NCI-H1048 (cell line): ENCODE results near the gene CNTF.
"Not testable (repeated sequence)": the region's sequence is repeated elsewhere in the genome, so short reads cannot be mapped to it uniquely, and the experiment has no call there.

Source experiments
- DNase-seq: peaks from one replicate; lab custom pipeline; 2025; lab: John Stamatoyannopoulos, UW

Gene CNTF, protein sequence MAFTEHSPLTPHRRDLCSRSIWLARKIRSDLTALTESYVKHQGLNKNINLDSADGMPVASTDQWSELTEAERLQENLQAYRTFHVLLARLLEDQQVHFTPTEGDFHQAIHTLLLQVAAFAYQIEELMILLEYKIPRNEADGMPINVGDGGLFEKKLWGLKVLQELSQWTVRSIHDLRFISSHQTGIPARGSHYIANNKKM

DNA sequence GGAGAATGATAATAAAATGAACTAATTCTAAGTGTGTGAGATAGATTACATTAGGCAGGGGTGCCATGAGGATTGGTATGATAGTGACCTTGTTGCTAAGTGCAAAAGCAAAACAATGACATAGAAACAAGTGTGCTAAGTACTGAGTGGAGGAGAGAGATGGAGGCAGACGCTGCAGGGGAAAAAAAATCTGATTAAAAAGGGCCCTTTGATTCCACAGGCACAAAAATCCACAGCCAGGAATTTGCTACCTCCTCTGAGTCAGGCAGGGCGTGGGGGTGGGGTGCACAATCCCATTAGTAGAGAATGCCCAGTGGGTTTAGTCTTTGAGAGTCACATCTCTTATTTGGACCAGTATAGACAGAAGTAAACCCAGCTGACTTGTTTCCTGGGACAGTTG lies at the start of gene CNTF:
TSS of gene CNTF (plus strand) at position 322 of the 400 bp plus-strand sequence. CDS start 88 bp downstream, outside the sequence.
- no peak for DNase-seq

DNA sequence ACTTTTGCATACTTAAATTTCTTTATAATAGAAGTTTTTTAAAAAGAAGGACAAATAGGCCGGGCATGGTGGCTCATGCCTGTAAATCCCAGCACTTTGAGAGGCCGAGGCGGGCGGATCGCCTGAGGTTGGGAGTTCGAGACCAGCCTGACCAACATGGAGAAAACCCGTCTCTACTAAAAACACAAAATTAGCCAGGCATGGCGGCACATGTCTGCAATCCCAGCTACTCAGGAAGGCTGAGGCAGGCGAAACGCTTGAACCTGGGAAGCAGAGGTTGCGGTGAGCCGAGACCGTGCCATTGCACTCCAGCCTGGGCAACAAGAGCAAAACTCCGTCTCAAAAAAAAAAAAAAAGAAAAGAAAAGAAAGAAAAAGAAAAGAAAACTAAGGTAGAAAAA lies 49.6 kb upstream of the CNTF start:
- DNase-seq = not testable (repeated sequence)

DNA sequence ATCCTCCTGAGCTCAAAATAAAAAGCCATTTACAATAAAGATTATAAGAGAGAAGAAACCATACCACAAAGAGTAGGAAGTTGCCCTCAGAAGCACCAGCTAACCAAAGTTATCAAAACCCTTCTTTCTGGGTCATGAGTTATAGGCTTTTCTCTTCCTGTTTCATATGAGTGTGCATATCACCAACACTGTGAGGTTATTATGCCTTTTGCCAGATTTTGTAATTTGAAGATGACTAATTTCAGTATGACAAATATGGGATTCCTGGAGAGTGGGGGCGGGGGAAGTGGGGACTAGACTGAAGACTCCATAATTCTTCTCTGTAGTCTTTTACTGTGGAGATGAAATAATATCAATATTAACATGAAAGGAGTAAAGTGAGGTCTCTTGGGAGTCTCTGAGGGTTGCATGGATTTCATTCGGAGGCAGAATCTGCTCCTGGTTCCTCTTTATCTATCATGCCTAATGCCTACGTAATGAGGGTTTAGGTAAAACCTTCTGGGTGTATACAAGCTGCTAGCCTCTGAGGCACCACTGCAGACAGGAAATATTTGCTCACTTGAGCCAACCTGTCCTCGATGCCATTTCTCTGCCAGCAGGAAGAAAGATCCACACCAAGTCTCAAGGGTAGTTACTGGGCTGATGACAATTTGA lies 48.9 kb upstream of the CNTF start:
- DNase-seq = no peak

DNA sequence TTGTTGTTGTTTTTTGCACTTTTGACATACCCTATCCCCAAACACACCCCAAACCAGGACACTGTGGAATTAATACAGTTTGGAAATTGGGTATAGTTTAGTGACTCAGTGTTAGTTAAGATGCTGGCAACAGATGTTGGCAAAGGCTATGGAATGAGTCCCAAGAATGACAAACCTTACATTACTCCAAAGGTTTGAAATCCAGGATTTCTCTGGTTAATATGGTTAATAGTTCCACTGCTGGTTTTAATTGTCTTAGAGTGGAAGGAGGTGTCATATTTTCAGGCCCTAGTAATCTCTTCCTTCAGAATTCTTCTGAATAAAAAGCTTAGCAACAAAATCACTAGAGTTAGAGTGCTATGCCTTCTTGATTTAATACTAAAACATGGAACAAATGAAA lies 47.6 kb upstream of the CNTF start:
- DNase-seq = no peak

DNA sequence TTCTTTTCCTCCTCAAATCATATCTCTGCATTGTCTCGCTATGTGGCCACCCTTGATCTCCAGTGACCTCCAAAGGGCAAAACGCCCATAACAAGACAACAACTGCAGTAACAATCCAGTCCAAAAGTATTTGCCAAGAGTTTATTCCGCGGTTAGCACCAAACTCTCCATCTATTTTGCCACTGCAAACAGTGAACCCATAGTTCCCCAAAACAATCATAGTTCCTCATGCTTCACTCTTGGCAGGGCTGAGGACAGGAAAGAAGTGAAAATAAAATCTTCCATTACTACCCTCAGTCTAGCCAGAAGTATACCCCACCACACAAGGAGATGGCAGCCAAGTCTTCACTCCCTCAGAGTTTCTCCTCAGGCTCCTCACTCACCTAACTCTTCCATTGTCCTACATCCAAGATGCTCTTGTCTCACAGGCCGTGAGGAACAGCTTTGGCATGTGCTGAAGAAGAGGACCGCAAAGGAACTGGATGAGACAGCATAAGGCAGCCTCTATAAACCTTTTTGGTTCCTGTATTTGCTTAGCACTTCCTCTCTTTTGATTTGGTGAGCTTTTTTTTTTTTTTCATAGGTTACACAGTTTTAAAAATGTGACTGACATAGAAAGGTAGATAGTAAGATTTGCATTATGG lies 47.0 kb upstream of the CNTF start, which contains the start of gene LPXN:
TSS of gene LPXN (minus strand) at position 480 of the 644 bp plus-strand sequence. CDS start at position 396, 84 bp downstream.
- DNase-seq = no peak

DNA sequence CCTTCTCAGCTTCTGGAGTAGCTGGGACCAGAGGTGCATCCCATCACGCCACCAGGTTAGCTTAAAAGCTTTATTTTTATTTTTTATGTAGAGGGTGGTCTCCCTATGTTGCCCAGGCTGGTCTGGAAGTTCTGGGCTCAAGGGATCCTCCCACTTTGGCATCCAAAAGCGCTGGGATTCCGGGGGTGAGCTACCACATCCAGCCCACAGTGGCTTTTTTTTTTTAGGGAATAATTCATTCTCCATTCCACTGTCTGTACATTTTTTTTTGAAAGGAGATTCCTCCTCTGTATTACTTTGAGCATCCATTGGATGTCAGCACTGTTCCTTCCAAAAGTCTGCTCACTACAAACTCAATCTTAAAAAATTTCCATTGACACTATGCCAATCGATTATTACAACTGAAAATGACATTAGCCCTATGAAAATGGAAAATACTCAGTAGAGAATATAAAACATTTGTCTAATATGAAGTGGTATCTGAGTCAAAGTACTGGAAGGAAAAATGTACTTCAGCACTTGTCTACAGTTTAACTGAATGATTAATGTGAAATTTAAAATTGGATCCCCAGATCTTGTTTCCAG lies 45.5 kb upstream of the CNTF start:
- DNase-seq = no peak

DNA sequence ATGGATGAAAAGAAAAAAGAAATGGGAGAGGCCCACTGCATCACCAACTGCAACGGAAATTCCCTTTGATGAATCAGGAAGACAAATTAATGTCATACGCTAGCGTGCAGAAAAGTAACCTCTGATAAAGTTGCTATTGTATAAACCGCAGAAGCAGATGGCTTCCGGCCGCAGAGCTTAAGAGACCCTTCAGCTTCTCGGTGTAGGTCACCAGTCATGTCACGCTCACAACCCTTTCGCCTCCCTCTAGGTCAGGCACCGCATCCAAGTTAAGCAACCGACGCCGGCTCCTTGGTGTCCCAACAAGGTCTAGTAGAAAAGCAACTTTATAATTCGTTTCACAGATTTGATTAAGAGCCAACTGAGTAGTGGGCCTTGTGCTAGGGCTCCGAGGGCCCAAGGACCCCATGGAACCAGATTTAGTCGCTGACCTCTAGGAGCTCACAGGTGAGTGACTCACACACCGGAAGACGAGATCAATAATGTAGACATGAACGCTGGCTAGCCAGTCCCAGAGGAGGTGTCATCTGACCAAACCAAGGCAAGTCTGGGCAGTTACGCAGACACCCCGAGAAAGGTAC lies 44.8 kb upstream of the CNTF start:
- no peak for DNase-seq

DNA sequence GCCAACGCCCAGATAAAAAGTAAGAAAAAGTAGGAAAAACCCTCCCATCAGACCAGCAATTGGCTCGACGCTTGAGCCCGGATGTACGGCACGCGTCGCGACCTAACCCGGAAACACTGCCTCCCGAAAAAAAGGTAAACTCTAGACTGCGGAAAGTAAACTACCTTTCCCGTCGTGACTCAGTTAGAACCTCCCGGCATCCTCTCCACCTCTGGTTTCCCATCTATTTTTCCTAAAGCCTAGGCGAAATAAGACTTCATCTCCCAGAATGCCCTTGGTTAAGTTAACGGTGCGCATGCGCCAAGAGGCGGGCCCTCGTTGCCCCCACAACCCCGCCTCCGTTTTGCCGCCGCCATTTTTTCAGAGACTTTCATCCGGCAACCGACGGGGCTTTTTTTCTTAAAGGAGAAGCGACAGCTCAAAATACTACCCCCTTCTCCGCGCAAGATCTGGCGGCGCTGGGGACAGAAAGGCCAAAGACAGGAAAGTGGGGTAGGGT lies 44.3 kb upstream of the CNTF start:
- peak; percentile 94 for DNase-seq

DNA sequence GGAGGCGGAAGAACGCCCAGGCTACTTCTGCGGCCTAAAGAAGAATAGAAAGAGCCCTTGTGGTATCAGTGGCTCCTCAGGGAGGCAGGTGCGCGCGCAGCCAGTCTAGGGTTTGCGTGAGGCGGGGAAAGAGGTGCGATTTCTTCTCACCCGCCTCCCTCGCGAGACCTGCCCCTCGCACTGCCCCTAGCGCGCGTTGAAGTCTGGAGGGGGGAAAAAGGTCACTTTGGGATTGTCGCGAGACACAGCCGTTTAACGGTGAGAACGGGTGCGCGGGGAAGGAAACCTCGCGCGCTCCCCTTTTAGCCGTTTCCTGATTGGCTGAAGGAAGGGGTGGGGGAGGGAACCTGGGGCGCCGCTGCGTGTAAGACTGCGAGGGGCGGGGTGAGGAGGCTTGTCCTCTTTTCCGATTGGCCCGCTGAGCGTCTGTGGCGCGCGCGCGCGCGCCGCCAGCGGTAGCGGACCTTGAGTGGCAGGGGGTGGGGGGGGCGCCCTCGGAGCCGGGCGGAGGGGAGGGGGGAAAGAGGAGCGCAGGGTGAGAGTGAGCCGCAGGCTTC lies 43.8 kb upstream of the CNTF start, which contains the start of gene ZFP91:
TSS of gene ZFP91 (plus strand) at position 429 of the 557 bp plus-strand sequence. CDS start 219 bp downstream, outside the sequence.
- peak; percentile 95 for DNase-seq

DNA sequence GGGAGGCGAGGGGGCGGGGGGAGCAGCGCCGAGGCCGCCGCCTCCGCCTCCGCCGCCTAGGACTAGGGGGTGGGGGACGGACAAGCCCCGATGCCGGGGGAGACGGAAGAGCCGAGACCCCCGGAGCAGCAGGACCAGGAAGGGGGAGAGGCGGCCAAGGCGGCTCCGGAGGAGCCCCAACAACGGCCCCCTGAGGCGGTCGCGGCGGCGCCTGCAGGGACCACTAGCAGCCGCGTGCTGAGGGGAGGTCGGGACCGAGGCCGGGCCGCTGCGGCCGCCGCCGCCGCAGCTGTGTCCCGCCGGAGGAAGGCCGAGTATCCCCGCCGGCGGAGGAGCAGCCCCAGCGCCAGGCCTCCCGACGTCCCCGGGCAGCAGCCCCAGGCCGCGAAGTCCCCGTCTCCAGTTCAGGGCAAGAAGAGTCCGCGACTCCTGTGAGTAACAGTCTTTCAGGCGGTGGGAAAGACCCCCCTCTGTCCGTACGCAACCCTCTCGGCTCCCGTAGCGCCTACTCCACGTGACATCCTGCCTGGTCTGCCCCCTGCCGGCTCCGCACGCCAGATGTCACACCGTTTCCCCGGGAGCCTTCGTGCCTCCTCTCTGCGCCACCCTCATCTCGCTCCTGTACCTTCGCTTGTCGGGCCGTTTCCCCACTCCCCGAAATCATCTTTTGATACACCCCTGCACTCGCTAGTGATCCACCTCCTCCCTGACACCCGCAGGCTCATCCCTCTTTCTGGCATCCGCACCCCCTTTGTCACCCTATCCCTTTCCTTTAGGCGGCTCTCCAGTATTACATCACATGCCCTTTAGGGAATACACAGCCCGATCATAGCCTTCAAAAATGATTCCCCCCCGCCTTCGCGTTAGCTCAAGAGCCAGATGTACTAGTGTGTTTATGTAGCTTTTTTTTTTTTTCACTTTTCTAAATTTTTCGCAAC lies 43.0 kb upstream of the CNTF start:
- DNase-seq = peak; percentile 72

DNA sequence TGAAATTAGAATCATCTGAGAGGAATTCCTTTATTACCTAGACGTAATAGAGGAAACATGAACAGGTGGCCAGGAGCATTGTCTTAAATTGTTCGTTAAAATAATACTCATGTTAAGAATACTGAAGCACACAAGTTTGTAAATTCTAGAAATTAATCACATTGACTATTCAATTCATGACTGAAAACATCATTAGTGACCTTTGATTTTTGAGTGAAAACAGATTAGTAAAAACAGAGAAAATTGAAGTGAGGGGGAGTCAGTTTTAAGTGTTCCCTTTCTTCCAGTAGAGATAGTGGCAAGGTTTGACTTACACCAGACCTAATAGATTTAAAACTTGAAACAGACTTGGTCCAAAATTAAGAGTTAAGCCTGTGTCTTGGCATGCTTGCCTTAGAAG lies 42.2 kb upstream of the CNTF start:
- no peak for DNase-seq

DNA sequence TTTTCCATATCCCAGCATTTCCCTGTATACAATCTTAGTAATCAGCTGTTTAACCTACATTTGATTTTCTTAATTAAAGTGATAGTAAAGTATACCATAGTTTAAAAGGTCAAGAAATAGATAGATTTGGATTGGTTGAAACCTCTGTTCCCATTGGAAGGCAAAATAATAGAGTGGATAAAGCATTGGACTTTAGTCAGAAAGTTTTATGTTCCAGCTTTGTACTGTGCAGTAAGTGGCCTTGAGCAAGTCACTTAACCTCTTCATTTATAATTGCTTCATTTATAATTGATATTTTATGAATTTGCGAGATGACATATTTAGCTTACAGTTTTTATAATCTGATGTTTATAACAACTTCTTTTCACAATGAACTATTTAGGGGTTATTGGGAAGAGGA lies 40.0 kb upstream of the CNTF start:
- no peak for DNase-seq

DNA sequence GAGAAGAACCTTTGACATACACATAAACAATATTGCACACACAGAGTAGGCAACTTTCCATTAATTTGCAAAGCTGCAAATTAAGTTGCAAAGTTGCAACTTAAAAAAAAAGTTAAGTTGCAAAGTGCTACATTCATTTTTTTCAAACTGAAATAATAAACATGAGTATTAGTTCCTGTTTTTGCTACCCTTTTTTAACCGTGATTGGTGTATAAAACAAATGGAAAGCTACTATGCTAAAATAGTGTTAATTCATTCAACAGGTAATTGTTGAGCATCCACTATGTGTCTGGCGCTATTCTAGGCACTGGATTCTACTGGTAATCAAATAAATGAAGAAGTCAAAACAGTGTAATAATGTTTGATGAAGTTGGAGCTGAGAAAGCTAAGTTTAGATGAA lies 35.5 kb upstream of the CNTF start:
- DNase-seq = no peak

DNA sequence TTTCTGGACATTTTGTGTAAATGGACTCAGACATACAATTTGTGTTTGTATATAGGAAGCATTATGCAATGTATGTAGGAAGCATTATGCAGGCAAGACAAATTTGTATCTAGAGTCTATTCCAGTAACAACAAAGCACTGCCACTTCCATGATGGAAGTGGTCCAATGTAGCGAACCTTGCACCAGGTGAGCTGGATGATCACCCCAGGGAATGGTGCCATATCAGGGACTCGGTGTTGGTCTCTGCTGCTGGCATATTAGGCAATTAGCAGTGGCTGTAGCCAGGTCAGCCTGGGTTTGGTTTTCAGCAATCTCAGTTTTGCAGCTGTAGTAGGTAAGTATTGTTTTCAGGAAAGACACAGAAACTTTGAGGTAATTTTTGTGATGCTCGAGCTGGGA lies 30.8 kb upstream of the CNTF start:
- no peak for DNase-seq

DNA sequence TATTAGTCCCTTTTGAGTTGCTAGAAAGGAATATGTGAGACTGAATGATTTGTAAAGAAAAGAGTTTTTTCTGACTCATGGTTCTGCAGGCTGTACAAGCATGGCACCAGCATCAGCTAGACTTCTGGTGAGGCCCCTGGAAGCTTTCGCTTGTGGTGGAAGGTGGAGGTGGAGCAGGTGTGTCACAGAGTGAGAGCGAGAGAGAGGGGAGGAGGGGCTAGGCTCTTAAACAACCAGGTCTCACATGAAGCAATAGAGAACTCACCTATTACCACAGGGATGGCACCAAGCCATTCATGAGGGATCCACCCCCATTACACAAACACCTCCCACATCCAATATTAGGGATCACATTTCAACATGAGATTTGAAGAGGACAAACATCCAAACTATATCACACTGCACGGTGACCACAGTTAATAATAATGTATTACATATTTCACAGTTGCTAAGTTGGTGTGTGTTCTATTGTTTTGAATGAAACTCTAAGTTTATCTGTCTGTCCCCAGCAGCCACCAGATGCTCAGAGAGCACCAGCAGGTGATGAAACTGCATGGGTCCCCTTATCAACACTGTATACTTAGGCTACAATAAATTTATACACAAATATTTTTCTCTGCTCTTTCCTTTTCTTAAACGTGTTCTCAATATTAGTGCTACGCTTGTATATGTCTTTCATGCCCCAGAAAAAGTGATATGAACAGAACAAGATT lies 29.5 kb upstream of the CNTF start:
- DNase-seq = no peak

DNA sequence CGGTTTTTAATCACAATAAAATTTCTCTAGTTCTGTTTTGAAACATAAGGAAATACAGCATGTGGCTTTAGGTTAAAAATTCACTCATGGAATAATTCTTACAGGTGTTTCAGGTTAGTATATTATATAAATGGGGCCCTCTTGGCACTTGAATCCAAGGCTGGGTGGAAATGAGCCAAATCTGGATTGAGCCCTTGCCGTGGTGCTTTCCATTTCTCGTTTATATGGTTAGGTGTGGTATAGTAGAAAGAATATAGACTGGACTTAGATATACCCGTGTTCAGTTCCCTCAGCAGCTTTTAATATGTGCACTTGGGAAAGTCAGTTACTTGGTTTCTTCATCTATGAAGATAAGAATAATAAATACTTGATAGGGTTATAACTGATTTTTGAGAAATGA lies 27.6 kb upstream of the CNTF start:
- DNase-seq = no peak

DNA sequence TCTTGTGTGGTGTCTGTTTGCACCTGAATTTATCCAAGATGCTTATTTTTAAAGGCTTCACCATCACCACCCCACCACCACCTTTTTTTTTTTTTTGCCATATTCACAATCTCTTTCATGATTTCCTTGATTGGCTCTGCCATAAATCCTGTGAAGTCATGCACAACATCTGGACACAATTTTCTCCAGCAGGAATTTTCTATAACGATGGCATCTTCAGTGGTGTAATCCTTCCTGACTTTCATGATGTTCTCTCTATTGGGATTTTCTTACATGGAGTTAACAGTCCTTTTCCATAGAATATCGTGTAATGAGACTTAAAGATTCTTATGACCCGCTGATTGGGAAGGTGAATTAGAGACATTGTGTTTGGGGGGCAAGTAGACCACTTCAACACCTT lies 25.8 kb upstream of the CNTF start:
- no peak for DNase-seq

DNA sequence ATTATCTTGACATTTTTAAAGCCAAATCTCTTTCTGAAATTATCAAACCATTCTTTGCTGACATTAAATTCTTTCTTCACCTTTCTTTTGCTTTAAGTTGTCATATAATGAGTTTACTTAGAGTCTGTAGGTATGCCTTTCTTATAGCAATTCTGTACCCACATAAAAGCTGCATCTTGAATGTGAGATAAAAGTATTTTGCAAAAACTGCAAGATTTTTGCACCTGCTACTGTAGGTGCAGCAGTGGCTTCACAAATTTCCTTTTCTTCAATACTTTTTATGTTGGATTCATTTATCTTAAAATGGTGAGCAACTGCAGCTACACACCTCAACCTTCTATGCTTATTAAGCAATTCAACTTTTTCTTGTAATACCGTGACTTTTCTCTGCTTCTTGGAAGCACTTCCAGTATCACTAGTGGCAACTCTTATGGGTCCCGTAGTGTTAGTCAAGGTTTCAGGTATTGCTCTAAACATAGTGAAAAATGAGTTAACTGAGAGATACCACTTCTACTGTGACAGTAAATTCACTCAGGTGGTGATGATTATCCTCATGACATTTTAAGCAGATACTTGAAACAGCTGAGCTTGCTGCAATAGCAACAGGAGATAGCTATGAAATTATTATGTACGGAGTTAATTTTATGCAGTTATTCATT lies 24.9 kb upstream of the CNTF start:
- DNase-seq = no peak

DNA sequence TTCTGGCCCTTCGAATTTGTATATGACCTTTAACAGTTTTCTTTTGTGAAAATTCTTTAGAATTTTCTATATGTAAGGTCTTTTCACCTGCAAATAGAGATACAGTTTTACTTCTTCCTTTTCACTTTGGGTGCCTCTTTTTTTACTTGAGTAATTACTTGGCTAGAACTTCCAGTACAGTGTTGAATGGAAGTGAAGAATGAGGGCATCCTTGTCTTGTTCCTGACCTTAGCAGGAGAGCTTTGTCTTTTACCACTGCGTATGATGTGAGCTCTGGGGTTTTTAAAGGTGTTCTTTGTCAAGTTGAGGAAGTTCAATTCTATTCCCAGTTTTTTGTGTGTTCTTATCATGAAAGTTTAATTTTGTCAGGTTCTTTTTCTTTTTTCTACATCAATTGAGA lies 22.0 kb upstream of the CNTF start:
- DNase-seq = no peak
